Loucy (cell line): ENCODE measurements around the gene TNS4.

Experiments used
- H2AFZ ChIP-seq: fragments of 200-600 bp; sonication (generic); 2 replicates; pipeline ENCODE4 v1.6.0; 2016; ENCODE audit warnings: antibody characterized with exemption, mild to moderate bottlenecking, low read length, moderate library complexity
- H3F3A ChIP-seq: fragments of 200-600 bp; 2 replicates; pipeline ENCODE4 v1.6.0; 2016; ENCODE audit warnings: antibody characterized with exemption, low read depth, mild to moderate bottlenecking
- H3K27me3 ChIP-seq: fragments of 200-600 bp; sonication (generic); 2 replicates; pipeline ENCODE4 v1.6.1; 2014; ENCODE audit warnings: low read length, mild to moderate bottlenecking; ENCODE audit not compliant: insufficient read depth, poor library complexity, severe bottlenecking
- H3K36me3 ChIP-seq: fragments of 200-600 bp; sonication (generic); 2 replicates; pipeline ENCODE4 v1.6.1; 2016; ENCODE audit warnings: low read length; ENCODE audit not compliant: insufficient read depth
- H3K4me1 ChIP-seq: fragments of 200-600 bp; sonication (generic); 2 replicates; pipeline ENCODE4 v1.5.1; 2014; ENCODE audit warnings: low read length, mild to moderate bottlenecking; ENCODE audit not compliant: insufficient read depth, poor library complexity, severe bottlenecking
- H3K4me2 ChIP-seq: fragments of 200-600 bp; sonication (generic); 2 replicates; pipeline ENCODE4 v1.6.0; 2014; ENCODE audit warnings: antibody characterized with exemption, low read length, low read depth, mild to moderate bottlenecking; ENCODE audit not compliant: poor library complexity, severe bottlenecking
- H3K4me3 ChIP-seq: fragments of 200-600 bp; sonication (generic); 2 replicates; pipeline ENCODE4 v1.5.1; 2014; ENCODE audit warnings: low read length, mild to moderate bottlenecking, mixed read lengths; ENCODE audit not compliant: poor library complexity, severe bottlenecking
- H3K79me2 ChIP-seq: fragments of 200-600 bp; sonication (generic); 2 replicates; pipeline ENCODE4 v1.6.1; 2014; ENCODE audit warnings: low read length; ENCODE audit not compliant: insufficient read depth
- H3K9ac ChIP-seq: fragments of 200-600 bp; sonication (generic); 2 replicates; pipeline ENCODE4 v1.6.0; 2014; ENCODE audit warnings: mild to moderate bottlenecking, low read depth, low read length, moderate library complexity; ENCODE audit not compliant: poor library complexity, severe bottlenecking
- H3K9me2 ChIP-seq: fragments of 200-600 bp; sonication (generic); replicated peaks from 2 replicates; pipeline ENCODE4 v1.6.1; 2016; ENCODE audit warnings: low read depth, low read length, mixed read lengths
- H3K9me3 ChIP-seq: fragments of 200-600 bp; sonication (generic); 2 replicates; pipeline ENCODE4 v1.6.1; 2014; ENCODE audit warnings: mild to moderate bottlenecking, antibody characterized with exemption, low read length, low read depth; ENCODE audit not compliant: insufficient read depth
- H4K20me1 ChIP-seq: fragments of 200-600 bp; sonication (generic); 2 replicates; pipeline ENCODE4 v1.6.0; 2014; ENCODE audit warnings: antibody characterized with exemption, low read length, mild to moderate bottlenecking; ENCODE audit not compliant: insufficient read depth, poor library complexity, severe bottlenecking
- EZH2phosphoT487 ChIP-seq: fragments of 200-600 bp; IDR thresholded peaks from 2 replicates; pipeline ENCODE4 v1.6.1; 2018; ENCODE audit warnings: antibody characterized with exemption, mild to moderate bottlenecking, moderate library complexity, borderline replicate concordance
- TF ChIP-seq, protein P1 (sequence below): fragments of 200-600 bp; sonication (generic); conservative IDR thresholded peaks from 2 replicates; pipeline ENCODE4 v1.5.1; 2014; ENCODE audit warnings: mild to moderate bottlenecking, antibody characterized with exemption, low read length

TNS4 gene

DNA sequence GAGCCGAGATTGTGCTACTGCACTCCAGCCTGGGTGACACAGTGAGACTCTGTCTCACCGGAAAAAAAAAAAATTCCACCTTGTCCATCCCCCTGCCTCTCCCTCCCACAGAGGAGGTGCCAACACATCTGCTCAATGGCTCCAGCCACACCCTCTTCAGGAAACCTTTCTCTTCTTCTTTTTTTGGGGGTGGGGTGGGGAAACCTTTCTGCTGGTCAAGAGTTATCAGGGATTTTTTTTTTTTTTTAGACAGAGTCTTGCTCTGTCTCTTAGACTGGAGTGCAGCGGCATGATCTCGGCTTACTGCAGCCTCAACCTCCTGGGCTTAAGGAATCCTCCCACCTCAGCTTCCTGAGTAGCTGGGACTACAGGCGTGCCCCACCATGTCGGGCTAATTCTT lies 18.7 kb downstream of the TNS4 start:
- H3K79me2 ChIP-seq: no peaks in the 10 kb centered on the region
- no peak overlapping the region for H3K4me3 ChIP-seq
- no peak for TF ChIP-seq EZH2phosphoT487
- TF ChIP-seq, protein P1, sequence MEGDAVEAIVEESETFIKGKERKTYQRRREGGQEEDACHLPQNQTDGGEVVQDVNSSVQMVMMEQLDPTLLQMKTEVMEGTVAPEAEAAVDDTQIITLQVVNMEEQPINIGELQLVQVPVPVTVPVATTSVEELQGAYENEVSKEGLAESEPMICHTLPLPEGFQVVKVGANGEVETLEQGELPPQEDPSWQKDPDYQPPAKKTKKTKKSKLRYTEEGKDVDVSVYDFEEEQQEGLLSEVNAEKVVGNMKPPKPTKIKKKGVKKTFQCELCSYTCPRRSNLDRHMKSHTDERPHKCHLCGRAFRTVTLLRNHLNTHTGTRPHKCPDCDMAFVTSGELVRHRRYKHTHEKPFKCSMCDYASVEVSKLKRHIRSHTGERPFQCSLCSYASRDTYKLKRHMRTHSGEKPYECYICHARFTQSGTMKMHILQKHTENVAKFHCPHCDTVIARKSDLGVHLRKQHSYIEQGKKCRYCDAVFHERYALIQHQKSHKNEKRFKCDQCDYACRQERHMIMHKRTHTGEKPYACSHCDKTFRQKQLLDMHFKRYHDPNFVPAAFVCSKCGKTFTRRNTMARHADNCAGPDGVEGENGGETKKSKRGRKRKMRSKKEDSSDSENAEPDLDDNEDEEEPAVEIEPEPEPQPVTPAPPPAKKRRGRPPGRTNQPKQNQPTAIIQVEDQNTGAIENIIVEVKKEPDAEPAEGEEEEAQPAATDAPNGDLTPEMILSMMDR: no peak
- no peaks in the 10 kb centered on the region for H3K9me2 ChIP-seq
- peaks cover 20% of the 10 kb centered on the region for H3K4me1 ChIP-seq
- H4K20me1 ChIP-seq: no peaks in the 10 kb centered on the region
- H3K36me3 ChIP-seq: no peaks in the 10 kb centered on the region
- H3K4me2 ChIP-seq: no peak overlapping the region
- H3F3A ChIP-seq: no peaks in the 10 kb centered on the region
- H3K9ac ChIP-seq: no peak overlapping the region
- H2AFZ ChIP-seq: no peak overlapping the region
- no peaks in the 10 kb centered on the region for H3K9me3 ChIP-seq
- no peaks in the 10 kb centered on the region for H3K27me3 ChIP-seq

DNA sequence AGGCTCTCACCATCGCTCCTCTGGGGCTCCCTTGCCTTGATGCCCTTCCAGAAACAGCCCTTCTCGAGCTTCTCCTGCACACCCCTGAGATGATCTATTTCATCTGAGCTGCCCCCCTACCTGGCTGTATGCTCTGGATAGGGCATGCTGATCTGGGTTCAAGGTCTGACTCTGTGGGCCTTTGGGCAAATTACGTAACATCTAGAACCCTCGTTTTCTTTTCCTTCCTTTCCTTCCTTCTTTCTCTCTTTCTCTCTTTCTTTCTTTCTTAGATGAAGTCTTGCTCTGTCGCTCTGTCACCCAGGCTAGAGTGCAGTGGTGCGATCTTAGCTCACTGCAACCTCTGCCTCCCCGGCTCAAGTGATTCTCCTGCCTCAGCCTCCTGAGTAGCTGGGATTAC lies 20.3 kb downstream of the TNS4 start:
- H3K9me3 ChIP-seq: no peaks in the 10 kb centered on the region
- peak overlapping the region; percentile 69 for H3K4me2 ChIP-seq
- peak overlapping the region; percentile 62 for H3K9ac ChIP-seq
- no peaks in the 10 kb centered on the region for H3K9me2 ChIP-seq
- no peaks in the 10 kb centered on the region for H3K79me2 ChIP-seq
- H3K36me3 ChIP-seq: no peaks in the 10 kb centered on the region
- H3K4me1 ChIP-seq: peaks cover 24% of the 10 kb centered on the region
- no peaks in the 10 kb centered on the region for H3K27me3 ChIP-seq
- H4K20me1 ChIP-seq: no peaks in the 10 kb centered on the region
- H3K4me3 ChIP-seq: peak overlapping the region; percentile 37
- no peak overlapping the region for H2AFZ ChIP-seq
- no peaks in the 10 kb centered on the region for H3F3A ChIP-seq
- no peak for TF ChIP-seq EZH2phosphoT487
- TF ChIP-seq, protein P1: no peak

DNA sequence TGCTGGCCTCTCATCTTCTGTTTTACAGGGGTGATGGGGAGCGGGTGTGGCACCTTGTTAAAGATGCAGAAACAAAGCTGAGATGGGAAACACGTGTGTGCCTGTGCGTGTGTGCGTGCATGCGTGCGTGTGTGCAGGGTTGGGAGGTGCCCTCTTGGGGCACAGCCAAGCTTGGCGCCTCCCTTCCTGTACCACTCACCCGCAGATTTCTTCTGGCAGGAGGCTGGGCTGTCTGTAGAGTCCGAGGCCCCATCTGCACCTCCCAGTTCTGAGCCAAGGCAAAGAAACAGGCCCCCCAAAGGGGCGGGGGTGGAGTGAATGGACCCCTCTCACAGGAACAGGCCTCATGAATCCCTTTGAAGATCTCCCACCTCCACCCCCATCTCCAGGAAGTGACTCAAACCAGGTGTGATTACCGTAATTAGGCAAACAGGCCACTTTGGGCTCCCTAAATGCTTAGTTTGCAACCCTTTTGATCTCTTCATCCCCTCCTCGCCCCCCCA lies 20.9 kb downstream of the TNS4 start:
- no peak for TF ChIP-seq EZH2phosphoT487
- TF ChIP-seq, protein P1: no peak
- no peaks in the 10 kb centered on the region for H3K79me2 ChIP-seq
- no peaks in the 10 kb centered on the region for H3K27me3 ChIP-seq
- H3K9ac ChIP-seq: peak overlapping the region; percentile 62
- H3K4me1 ChIP-seq: peaks cover 24% of the 10 kb centered on the region
- no peaks in the 10 kb centered on the region for H3K36me3 ChIP-seq
- peak overlapping the region; percentile 22 for H2AFZ ChIP-seq
- H4K20me1 ChIP-seq: no peaks in the 10 kb centered on the region
- no peaks in the 10 kb centered on the region for H3K9me3 ChIP-seq
- H3K4me3 ChIP-seq: peak overlapping the region; percentile 37
- peak overlapping the region; percentile 69 for H3K4me2 ChIP-seq
- no peaks in the 10 kb centered on the region for H3K9me2 ChIP-seq
- H3F3A ChIP-seq: no peaks in the 10 kb centered on the region
